Amniotic epithelial cell (primary cell): ENCODE data around the gene UQCC2.

Experiments used
- DNase-seq: peaks from one replicate; pipeline ENCODE4 v3.0.0-alpha.2; 2010; ENCODE audit warnings: low read depth

Gene UQCC2

GRCh38 chr6:33654831-33655554, 56.5 kb downstream of the UQCC2 start:
- no peak for DNase-seq

- no peak for DNase-seq
Measured at GRCh38 chr6:33652002-33652401, 59.5 kb downstream of the UQCC2 start.

- no peak for DNase-seq
Measured at GRCh38 chr6:33651403-33651802, 60.1 kb downstream of the UQCC2 start.
